NOMO-1 treated with dmso at 0.1 percent for 144 hours (cell line): ENCODE results near the gene FAM217B.

ENCODE experiments used
- DNase-seq: peaks from one replicate; lab custom pipeline; 2025; ENCODE audit not compliant: unreplicated experiment; lab: John Stamatoyannopoulos, UW

The FAM217B gene

DNA sequence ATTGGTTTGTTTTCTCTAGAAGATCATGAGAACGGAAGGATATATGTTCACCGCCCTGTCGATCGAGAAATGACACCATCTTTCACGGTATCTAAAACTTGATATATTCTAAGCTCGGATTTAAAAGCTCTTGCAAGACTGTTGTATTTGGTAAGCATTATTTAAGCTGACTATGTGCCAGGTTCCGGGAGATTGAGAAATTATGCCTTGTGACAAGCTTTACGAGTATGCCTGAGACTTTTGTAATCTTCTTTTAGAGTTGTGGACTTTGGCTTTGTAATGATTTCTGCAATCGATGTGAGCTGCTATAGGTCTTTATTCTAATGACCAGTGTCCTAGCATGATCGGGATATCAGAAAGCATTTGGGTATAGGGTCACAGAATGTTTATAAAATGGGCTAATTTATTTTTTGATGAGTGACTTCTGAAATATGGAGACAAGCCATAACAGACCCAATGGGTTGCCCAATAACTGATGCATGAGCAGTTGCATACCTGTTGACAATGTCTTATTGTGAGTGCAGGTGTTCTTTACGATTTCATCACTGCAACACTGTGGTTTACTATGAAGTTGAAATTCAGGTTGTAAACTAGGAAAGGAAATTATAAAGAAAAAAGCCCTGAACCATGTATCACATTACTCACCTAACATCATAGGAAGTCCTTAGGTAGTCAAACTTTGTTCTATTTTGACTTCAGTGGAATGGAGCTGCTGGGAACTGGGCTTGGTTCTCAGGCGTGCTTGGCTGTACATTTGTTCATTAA is 32.0 kb downstream of the FAM217B start:
- no peak for DNase-seq

GRCh38 chr20:59976156-59976782 is 36.1 kb downstream of the FAM217B start:
- DNase-seq = no peak

GRCh38 chr20:59977086-59977485 is 36.9 kb downstream of the FAM217B start:
- DNase-seq = no peak

DNA sequence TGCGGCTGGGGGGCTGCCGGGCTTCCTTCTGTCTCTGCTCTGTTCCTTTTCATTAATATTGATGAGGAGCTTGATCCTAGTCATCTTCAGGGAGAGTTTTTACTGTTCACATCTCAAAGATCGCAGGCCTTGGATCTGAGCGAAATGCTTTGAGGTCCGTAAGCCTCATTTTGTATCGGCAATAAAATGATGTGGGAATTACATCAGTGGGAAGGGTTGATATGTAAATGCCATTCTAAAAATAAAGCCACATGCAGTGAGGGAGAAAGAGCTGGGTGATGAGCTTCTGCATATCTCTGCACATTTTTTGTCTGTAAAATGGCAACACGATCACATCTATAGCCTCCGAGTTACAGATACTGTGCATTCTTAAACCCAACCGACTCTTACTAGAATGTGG is 42.9 kb downstream of the FAM217B start:
- no peak for DNase-seq

DNA sequence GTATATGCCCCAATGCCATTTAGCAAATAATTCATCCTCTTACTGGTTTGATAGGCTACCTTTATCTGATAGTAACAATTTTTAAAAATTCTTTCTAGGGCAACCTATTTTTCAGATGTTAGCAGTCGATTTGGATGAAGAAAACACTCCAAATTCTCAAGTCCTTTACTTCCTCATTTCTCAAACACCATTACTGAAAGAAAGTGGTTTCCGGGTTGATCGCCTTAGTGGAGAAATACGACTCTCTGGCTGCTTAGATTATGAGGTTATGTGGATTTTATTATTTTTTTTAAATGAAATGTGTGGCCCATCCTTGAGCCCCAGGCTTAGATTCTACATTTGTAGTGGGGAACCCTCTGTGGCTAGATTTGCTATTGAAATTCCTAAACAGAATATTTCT is 44.4 kb downstream of the FAM217B start:
- peak; percentile 51 for DNase-seq

DNA sequence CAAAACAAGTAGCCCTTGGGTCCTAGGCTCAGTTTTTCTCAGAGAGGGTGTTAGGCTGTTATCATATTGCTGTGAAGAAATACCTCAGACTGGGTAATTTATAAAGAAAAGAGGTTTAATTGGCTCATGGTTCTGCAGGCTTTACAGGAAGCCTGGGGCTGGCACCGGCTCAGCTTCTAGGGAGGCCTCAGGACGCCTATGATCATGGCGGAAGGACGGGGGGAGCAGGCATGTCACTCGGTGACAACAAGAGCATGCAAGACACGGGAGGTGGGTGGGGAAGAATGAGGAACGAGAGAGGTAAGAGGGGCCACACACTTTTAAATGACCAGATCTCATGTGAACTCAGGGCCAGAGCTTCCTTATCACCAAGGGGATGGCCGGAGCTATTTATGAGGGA is 45.0 kb downstream of the FAM217B start:
- no peak for DNase-seq

GRCh38 chr20:59985864-59986263 is 45.7 kb downstream of the FAM217B start:
- DNase-seq = no peak

DNA sequence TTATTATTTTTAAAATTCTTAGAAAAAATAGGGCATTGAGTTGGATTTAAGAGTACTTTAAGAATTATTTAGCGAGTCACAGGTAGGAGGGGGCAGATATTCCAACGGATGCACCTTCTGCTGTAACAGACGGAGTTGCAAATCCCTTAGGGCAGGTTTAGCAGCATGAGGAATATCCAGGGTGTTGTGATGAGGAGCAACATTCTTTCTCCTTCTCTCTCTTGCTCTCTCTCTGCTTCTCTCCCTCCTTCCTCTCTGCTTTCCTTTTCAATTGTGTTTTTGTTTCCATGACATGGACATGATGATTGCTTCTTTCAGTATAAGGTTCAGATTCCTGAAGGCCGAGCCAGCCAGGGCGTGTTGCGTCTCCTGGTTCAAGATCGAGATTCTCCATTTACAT is 46.9 kb downstream of the FAM217B start:
- DNase-seq = no peak

DNA sequence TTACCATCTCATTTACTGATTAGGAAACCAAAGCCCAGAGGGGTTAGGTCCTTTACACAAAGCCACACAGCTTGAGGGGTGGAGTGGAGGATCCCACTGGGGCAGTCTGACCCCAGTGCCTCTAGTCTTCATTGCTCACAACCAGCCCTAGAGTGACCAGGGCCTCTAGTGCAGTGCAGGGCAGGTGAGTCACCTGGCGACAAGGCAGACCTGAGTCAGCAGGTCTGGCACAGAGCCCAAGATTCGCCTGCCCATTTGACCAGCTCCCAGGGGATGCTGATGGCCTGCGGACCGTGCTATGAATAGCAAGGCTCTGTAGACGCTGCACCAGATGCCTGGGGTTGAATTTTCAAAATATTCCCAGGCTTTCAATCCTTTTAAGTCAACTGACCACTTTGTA is 48.0 kb downstream of the FAM217B start:
- no peak for DNase-seq

GRCh38 chr20:59992526-59993084 is 52.4 kb downstream of the FAM217B start:
- DNase-seq = no peak

DNA sequence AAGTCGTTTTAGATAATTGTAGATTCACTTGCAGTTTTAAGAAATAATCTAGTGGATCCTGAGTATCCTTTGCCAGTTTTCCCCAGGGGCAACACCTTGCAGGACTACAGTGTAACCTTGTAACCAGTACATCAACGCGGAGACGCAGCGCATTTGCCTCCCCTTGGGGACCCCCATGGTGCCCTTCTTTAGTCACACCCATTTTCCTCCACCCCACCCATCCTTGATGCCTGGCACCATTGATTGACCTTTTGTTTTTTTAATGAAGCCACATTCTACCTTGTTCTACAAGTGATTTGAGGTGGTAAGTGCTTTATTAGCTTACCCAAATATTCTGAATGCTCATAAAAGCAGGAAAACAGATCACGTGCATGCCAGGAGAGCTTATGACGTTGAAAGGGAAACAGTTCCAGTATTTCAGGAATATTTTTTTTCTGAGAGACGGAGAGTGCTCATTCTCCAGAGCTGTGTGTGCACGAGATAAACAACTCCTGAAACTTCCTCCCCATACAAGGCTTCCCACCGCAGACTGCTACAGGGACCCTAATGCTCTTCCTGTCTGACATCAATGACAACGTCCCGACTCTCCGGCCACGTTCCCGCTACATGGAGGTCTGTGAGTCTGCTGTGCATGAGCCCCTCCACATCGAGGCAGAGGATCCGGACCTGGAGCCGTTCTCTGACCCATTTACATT is 53.7 kb downstream of the FAM217B start:
- DNase-seq = no peak

GRCh38 chr20:59994697-59995122 is 54.5 kb downstream of the FAM217B start:
- no peak for DNase-seq

GRCh38 chr20:59996108-59996507 is 55.9 kb downstream of the FAM217B start:
- no peak for DNase-seq

DNA sequence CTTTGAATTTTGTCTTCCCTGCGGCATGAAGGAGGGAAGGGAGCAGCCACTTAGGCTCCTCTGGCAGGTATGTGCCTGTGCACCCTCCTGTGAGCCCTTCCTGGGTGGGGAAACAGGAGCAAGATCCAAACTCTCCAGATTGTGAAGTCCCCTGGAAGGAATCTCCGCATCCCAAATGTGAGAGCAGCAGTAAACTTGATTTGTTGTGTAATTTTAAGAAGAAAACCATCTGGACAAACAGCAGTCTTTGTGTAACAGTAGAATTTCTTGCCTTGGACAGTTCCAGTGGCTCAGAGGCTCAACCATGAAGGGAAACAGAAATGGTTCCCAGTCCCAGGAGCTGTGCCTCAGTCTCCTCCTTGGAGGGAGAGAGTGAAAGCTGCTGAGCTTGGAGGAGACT is 57.7 kb downstream of the FAM217B start:
- no peak for DNase-seq
